Transverse colon (tissue), 3 donors: ENCODE measurements around the gene FANCC.

ENCODE experiments used
- EP300 ChIP-seq: sonication (generic); formaldehyde crosslinking; IDR thresholded peaks from one replicate; pipeline ENCODE4 v1.6.1; 2017; ENCODE audit warnings: antibody characterized with exemption, low read depth
- TF ChIP-seq, protein P1 (sequence below), 5 experiments: fragments of 200-600 bp in 3 of 5; fragments of 450-650 bp in 2 of 5; sonication (generic) in 3 of 5; IDR thresholded peaks; 1 replicate in 2 of 5; 2 replicates in 3 of 5; pipeline ENCODE4 v1.5.1; 2016 to 2017; ENCODE audit warnings: antibody characterized with exemption in 5 of 5, inconsistent platforms in 3 of 5, mild to moderate bottlenecking in 2 of 5, moderate library complexity in 1 of 5

DNA sequence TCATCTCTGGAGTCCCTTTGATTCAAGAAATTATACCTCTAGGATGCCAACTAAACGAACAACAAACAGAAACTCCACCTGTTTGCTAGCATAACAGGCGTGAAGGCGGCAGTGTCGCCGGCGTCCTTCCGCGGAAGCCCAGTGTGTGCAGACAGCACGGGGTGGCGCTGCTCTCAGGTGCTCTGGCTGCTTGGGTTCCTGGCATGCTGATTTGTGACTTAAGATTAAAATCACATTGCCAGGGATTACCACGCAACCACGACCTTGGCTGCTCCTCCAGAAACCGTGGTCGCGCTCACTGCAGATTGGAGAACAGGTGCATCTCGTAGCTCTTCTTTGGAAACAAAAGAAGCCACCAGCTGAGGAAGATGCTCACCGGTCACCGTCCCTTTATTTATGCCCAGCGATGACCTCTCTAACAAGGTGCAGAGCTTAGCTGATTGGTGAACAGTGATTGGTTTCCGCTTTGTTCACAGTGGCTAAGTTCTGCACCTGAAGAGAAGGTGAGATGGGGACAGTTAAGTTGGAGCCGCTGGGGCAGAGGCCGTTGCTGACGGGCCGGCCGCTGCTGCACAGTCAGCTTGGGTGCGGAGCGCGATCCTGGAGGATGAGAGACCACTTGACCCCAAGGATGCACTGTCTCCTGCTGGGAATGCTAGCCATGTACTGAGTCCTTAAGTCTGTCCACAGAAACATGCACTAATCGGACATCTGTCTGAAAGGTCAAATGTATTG is 232.3 kb downstream of the FANCC start:
- TF ChIP-seq, protein P1, sequence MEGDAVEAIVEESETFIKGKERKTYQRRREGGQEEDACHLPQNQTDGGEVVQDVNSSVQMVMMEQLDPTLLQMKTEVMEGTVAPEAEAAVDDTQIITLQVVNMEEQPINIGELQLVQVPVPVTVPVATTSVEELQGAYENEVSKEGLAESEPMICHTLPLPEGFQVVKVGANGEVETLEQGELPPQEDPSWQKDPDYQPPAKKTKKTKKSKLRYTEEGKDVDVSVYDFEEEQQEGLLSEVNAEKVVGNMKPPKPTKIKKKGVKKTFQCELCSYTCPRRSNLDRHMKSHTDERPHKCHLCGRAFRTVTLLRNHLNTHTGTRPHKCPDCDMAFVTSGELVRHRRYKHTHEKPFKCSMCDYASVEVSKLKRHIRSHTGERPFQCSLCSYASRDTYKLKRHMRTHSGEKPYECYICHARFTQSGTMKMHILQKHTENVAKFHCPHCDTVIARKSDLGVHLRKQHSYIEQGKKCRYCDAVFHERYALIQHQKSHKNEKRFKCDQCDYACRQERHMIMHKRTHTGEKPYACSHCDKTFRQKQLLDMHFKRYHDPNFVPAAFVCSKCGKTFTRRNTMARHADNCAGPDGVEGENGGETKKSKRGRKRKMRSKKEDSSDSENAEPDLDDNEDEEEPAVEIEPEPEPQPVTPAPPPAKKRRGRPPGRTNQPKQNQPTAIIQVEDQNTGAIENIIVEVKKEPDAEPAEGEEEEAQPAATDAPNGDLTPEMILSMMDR (IDR thresholded peaks at IDR 0.05): no peak
- no peak for TF ChIP-seq EP300
